ENCODE data around the gene MAN1A1.

The MAN1A1 gene

DNA sequence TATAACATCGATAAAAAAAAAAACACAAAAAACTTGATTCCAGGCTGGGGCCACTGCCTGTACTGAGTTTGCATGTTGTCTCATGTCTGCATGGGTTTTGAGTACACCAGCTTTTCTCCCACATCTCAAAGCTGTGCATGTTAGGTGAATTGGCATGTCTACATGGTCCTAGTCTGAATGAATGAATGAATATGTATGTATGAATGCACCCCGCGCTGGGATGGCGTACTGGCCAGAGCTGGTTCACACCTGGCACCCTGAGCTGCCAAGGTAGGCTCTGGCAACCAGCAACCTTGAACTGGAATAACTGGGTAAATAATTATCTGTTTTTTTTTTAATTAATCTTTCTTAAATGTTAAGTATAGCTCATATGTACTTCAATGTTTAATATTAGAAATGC, 131.0 kb downstream of the MAN1A1 start:
- TF ChIP-seq, protein P1, sequence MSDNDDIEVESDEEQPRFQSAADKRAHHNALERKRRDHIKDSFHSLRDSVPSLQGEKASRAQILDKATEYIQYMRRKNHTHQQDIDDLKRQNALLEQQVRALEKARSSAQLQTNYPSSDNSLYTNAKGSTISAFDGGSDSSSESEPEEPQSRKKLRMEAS (IDR thresholded peaks at IDR 0.05) = no peak
- no peak for TF ChIP-seq TEAD4 (IDR thresholded peaks at IDR 0.05)
- no peak for TF ChIP-seq FOXM1 (IDR thresholded peaks at IDR 0.05; ENCODE audit: borderline replicate concordance, low read depth)
- no peak for TF ChIP-seq YY1 (IDR thresholded peaks at IDR 0.05; ENCODE audit: low read depth)
- TF ChIP-seq EP300 (IDR thresholded peaks at IDR 0.05; ENCODE audit: borderline replicate concordance) = no peak
- TF ChIP-seq ZBTB7A (IDR thresholded peaks at IDR 0.05; ENCODE audit: low read depth) = no peak
- TF ChIP-seq CREB1 (IDR thresholded peaks at IDR 0.05; ENCODE audit: low read depth) = no peak
- TF ChIP-seq RAD21 (IDR thresholded peaks at IDR 0.05; ENCODE audit: low read depth) = no peak
- TF ChIP-seq, protein P2, sequence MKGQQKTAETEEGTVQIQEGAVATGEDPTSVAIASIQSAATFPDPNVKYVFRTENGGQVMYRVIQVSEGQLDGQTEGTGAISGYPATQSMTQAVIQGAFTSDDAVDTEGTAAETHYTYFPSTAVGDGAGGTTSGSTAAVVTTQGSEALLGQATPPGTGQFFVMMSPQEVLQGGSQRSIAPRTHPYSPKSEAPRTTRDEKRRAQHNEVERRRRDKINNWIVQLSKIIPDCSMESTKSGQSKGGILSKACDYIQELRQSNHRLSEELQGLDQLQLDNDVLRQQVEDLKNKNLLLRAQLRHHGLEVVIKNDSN (IDR thresholded peaks at IDR 0.05) = no peak
- no peak for TF ChIP-seq NFIC (IDR thresholded peaks at IDR 0.05)
- no peak for TF ChIP-seq TCF12 (IDR thresholded peaks at IDR 0.05; ENCODE audit: low read depth)
- TF ChIP-seq, protein P3, sequence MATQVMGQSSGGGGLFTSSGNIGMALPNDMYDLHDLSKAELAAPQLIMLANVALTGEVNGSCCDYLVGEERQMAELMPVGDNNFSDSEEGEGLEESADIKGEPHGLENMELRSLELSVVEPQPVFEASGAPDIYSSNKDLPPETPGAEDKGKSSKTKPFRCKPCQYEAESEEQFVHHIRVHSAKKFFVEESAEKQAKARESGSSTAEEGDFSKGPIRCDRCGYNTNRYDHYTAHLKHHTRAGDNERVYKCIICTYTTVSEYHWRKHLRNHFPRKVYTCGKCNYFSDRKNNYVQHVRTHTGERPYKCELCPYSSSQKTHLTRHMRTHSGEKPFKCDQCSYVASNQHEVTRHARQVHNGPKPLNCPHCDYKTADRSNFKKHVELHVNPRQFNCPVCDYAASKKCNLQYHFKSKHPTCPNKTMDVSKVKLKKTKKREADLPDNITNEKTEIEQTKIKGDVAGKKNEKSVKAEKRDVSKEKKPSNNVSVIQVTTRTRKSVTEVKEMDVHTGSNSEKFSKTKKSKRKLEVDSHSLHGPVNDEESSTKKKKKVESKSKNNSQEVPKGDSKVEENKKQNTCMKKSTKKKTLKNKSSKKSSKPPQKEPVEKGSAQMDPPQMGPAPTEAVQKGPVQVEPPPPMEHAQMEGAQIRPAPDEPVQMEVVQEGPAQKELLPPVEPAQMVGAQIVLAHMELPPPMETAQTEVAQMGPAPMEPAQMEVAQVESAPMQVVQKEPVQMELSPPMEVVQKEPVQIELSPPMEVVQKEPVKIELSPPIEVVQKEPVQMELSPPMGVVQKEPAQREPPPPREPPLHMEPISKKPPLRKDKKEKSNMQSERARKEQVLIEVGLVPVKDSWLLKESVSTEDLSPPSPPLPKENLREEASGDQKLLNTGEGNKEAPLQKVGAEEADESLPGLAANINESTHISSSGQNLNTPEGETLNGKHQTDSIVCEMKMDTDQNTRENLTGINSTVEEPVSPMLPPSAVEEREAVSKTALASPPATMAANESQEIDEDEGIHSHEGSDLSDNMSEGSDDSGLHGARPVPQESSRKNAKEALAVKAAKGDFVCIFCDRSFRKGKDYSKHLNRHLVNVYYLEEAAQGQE (IDR thresholded peaks at IDR 0.05; ENCODE audit: low read depth) = no peak
- no peak for TF ChIP-seq EGR1 (IDR thresholded peaks at IDR 0.05)
- TF ChIP-seq TAF1 (IDR thresholded peaks at IDR 0.05; ENCODE audit: low read depth) = no peak
- TF ChIP-seq CEBPB (IDR thresholded peaks at IDR 0.05) = no peak

DNA sequence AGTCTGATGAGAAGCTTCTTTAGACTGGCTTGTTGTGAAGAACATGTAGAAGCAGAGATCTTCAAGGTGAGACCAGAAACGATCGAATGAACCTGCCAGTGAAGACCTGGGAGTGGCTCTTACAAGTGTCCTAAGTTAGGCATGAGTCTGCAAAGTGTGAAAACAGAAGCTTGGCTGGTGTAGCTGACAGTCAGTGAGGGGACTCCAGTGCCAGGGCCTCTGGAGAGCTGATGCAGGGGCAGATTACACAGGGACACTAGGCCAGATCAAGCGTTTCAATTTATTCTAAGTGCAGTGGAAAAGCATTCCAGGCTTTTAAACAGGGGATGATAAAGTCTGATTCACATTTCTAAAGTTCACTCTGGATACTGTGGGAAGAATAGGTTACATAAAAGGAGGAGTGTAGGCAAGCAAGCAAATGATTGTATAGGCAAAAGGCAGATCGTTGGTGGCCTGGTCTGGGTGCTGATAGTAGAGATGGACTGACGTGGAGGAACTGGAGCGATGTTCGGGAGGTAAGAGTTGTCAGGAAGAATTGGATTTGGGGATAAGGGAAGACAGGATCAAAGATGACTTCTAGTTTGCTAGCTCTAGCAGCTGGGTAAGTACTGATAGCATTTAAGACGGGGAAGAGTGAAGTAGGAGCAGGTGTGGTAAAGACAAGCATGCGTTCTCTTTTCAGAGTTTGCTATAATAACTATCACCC, 133.5 kb downstream of the MAN1A1 start:
- TF ChIP-seq EGR1 (IDR thresholded peaks at IDR 0.05) = no peak
- TF ChIP-seq, protein P2 (IDR thresholded peaks at IDR 0.05) = no peak
- no peak for TF ChIP-seq TCF12 (IDR thresholded peaks at IDR 0.05; ENCODE audit: low read depth)
- no peak for TF ChIP-seq YY1 (IDR thresholded peaks at IDR 0.05; ENCODE audit: low read depth)
- no peak for TF ChIP-seq FOXM1 (IDR thresholded peaks at IDR 0.05; ENCODE audit: borderline replicate concordance, low read depth)
- TF ChIP-seq CEBPB (IDR thresholded peaks at IDR 0.05) = no peak
- no peak for TF ChIP-seq ZBTB7A (IDR thresholded peaks at IDR 0.05; ENCODE audit: low read depth)
- no peak for TF ChIP-seq NFIC (IDR thresholded peaks at IDR 0.05)
- TF ChIP-seq TAF1 (IDR thresholded peaks at IDR 0.05; ENCODE audit: low read depth) = no peak
- no peak for TF ChIP-seq EP300 (IDR thresholded peaks at IDR 0.05; ENCODE audit: borderline replicate concordance)
- TF ChIP-seq RAD21 (IDR thresholded peaks at IDR 0.05; ENCODE audit: low read depth) = no peak
- TF ChIP-seq, protein P3 (IDR thresholded peaks at IDR 0.05; ENCODE audit: low read depth) = no peak
- TF ChIP-seq, protein P1 (IDR thresholded peaks at IDR 0.05) = no peak
- no peak for TF ChIP-seq TEAD4 (IDR thresholded peaks at IDR 0.05)
- no peak for TF ChIP-seq CREB1 (IDR thresholded peaks at IDR 0.05; ENCODE audit: low read depth)

DNA sequence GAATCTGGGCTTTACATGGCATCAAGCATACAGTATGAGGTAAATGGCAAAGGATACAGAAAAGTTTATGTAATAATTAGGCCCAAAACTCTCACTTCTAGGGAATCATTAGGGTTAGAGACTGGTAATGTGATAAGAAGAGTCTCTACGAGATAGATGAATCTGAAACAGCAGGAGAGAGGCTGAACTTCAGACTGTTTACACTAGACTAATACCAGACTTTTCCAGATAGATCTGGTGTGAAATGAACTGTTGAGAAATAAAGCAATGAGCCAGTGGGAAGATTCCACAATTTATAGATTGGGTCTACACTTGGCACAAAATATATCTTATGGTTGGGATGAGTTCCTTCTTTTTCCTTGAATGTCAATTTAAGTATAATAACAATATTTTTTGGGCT, 134.3 kb downstream of the MAN1A1 start:
- TF ChIP-seq FOXM1 (IDR thresholded peaks at IDR 0.05; ENCODE audit: borderline replicate concordance, low read depth) (no peak), NFIC (IDR thresholded peaks at IDR 0.05) (no peak), TCF12 (IDR thresholded peaks at IDR 0.05; ENCODE audit: low read depth) (no peak), EGR1 (IDR thresholded peaks at IDR 0.05) (no peak), TEAD4 (IDR thresholded peaks at IDR 0.05) (no peak), YY1 (IDR thresholded peaks at IDR 0.05; ENCODE audit: low read depth) (no peak), ZBTB7A (IDR thresholded peaks at IDR 0.05; ENCODE audit: low read depth) (no peak), EP300 (IDR thresholded peaks at IDR 0.05; ENCODE audit: borderline replicate concordance) (no peak), RAD21 (IDR thresholded peaks at IDR 0.05; ENCODE audit: low read depth) (no peak)
- TF ChIP-seq, protein P1 (IDR thresholded peaks at IDR 0.05) = no peak
- TF ChIP-seq, protein P3 (IDR thresholded peaks at IDR 0.05; ENCODE audit: low read depth) = no peak

DNA sequence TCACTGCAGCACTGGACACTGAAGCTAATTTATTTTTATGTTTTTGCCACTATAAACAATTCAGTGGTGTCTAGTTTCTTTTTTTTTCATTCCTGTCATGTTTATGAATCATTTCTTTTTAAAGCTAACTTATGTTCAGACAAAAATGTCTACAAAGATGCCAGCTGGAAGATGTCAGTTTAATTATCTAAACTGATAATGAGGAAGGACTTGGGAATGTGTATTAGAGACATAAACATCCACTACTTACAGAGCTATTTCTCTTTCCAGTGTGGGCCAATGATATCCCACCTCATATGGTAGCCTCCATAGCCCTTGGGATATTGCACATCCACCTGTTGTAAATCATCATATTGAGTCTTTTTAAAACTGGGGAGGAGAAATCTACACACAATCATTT, 139.0 kb downstream of the MAN1A1 start:
- no peak for TF ChIP-seq TEAD4 (IDR thresholded peaks at IDR 0.05)
- TF ChIP-seq FOXM1 (IDR thresholded peaks at IDR 0.05; ENCODE audit: borderline replicate concordance, low read depth) = no peak
- TF ChIP-seq NFIC (IDR thresholded peaks at IDR 0.05) = no peak
- TF ChIP-seq TAF1 (IDR thresholded peaks at IDR 0.05; ENCODE audit: low read depth) = no peak
- no peak for TF ChIP-seq EGR1 (IDR thresholded peaks at IDR 0.05)
- TF ChIP-seq, protein P1 (IDR thresholded peaks at IDR 0.05) = no peak
- TF ChIP-seq TCF12 (IDR thresholded peaks at IDR 0.05; ENCODE audit: low read depth) = no peak
- no peak for TF ChIP-seq EP300 (IDR thresholded peaks at IDR 0.05; ENCODE audit: borderline replicate concordance)
- TF ChIP-seq CEBPB (IDR thresholded peaks at IDR 0.05) = no peak
- TF ChIP-seq, protein P3 (IDR thresholded peaks at IDR 0.05; ENCODE audit: low read depth) = no peak
- no peak for TF ChIP-seq CREB1 (IDR thresholded peaks at IDR 0.05; ENCODE audit: low read depth)
- TF ChIP-seq, protein P2 (IDR thresholded peaks at IDR 0.05) = no peak
- TF ChIP-seq RAD21 (IDR thresholded peaks at IDR 0.05; ENCODE audit: low read depth) = no peak
- TF ChIP-seq YY1 (IDR thresholded peaks at IDR 0.05; ENCODE audit: low read depth) = no peak
- no peak for TF ChIP-seq ZBTB7A (IDR thresholded peaks at IDR 0.05; ENCODE audit: low read depth)

Data from Ishikawa (cell line).